Peyer's patch (tissue), 4 donors: ENCODE measurements around the gene PHF21B.

Source experiments
- POLR2A ChIP-seq, 2 donors: fragments of 450-650 bp; IDR thresholded peaks; one replicate each; pipeline ENCODE4 v1.5.1; 2017; ENCODE audit warnings: antibody characterized with exemption in 2 of 2, mild to moderate bottlenecking in 2 of 2, moderate library complexity in 2 of 2
- TF ChIP-seq, protein P1 (sequence below), 6 experiments: fragments of 450-650 bp in 4 of 6; fragments of 200-600 bp in 2 of 6; sonication (generic) in 1 of 6; IDR thresholded peaks; one replicate each; pipeline ENCODE4 v1.5.1; 2017 to 2019; ENCODE audit warnings: antibody characterized with exemption in 6 of 6, mild to moderate bottlenecking in 3 of 6, moderate library complexity in 1 of 6

DNA sequence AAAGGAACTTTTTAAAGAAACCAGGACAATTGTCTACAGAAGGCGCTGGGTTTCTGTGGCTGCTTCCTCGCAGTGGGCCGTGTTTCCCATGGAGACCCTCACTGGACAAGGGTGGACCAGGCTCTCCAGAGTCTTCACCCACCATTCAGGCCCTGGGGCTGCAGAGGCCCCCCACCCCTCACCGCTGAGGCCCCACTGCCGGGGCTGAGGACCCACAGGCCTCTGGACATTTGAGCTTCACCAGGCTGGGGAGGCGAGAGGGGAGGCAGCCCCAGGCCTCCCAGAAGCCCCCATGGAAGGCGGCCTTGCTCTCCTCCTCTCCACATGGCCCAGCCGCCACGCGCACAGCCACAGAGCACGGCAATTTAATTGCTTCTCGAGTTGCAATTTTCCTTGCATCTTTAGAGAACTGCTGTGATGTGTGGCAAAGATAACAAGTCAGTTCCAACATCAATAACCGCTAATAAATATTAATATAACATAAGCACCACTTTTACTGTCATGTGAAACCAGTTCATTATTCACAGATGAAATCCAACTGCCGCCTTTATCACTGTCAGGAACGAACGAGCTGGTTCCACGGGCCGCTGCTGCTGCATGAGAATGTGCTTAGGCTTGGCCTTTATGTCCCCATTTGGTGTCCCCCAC lies 81.0 kb downstream of the PHF21B start:
- TF ChIP-seq, protein P1, sequence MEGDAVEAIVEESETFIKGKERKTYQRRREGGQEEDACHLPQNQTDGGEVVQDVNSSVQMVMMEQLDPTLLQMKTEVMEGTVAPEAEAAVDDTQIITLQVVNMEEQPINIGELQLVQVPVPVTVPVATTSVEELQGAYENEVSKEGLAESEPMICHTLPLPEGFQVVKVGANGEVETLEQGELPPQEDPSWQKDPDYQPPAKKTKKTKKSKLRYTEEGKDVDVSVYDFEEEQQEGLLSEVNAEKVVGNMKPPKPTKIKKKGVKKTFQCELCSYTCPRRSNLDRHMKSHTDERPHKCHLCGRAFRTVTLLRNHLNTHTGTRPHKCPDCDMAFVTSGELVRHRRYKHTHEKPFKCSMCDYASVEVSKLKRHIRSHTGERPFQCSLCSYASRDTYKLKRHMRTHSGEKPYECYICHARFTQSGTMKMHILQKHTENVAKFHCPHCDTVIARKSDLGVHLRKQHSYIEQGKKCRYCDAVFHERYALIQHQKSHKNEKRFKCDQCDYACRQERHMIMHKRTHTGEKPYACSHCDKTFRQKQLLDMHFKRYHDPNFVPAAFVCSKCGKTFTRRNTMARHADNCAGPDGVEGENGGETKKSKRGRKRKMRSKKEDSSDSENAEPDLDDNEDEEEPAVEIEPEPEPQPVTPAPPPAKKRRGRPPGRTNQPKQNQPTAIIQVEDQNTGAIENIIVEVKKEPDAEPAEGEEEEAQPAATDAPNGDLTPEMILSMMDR (IDR thresholded peaks at IDR 0.05), result no peak
- no peak for TF ChIP-seq POLR2A (IDR thresholded peaks at IDR 0.05)
